SKM-1 (cell line): ENCODE results near the gene REXO1.

ENCODE experiments used
- DNase-seq: peaks from one replicate; lab custom pipeline; 2025; ENCODE audit not compliant: unreplicated experiment; lab: John Stamatoyannopoulos, UW

The REXO1 gene

GRCh38 chr19:1836458-1837221 lies 11.6 kb downstream of the REXO1 start:
- DNase-seq: no peak

- no peak for DNase-seq
Measured at GRCh38 chr19:1833540-1833939, 14.7 kb downstream of the REXO1 start.

- DNase-seq: no peak
Measured at GRCh38 chr19:1832046-1832663, 16.1 kb downstream of the REXO1 start.

GRCh38 chr19:1830978-1831377 lies 17.3 kb downstream of the REXO1 start:
- DNase-seq: no peak

GRCh38 chr19:1830568-1830967 lies 17.7 kb downstream of the REXO1 start:
- no peak for DNase-seq

GRCh38 chr19:1829958-1830357 lies 18.3 kb downstream of the REXO1 start:
- no peak for DNase-seq

GRCh38 chr19:1828279-1829238 lies 19.7 kb downstream of the REXO1 start:
- DNase-seq: no peak

- no peak for DNase-seq
Measured at GRCh38 chr19:1827566-1828278, 20.6 kb downstream of the REXO1 start.

- no peak for DNase-seq
Measured at GRCh38 chr19:1826557-1827521, 21.4 kb downstream of the REXO1 start.

- peak; percentile 21 for DNase-seq
Measured at GRCh38 chr19:1825909-1826556, 22.2 kb downstream of the REXO1 start.

GRCh38 chr19:1824252-1824622 lies 24.0 kb downstream of the REXO1 start:
- no peak for DNase-seq

GRCh38 chr19:1823539-1824251 lies 24.6 kb downstream of the REXO1 start:
- no peak for DNase-seq

- DNase-seq: no peak
Measured at GRCh38 chr19:1823020-1823419, 25.3 kb downstream of the REXO1 start.

GRCh38 chr19:1822210-1822609 lies 26.1 kb downstream of the REXO1 start:
- DNase-seq: no peak

- DNase-seq: no peak
Measured at GRCh38 chr19:1819341-1820255, 28.7 kb downstream of the REXO1 start.

- DNase-seq: no peak
Measured at GRCh38 chr19:1818549-1819195, 29.6 kb downstream of the REXO1 start.

- no peak for DNase-seq
Measured at GRCh38 chr19:1817553-1818179, 30.6 kb downstream of the REXO1 start.
